Retinal pigment epithelial cell (primary cell): Measurements from ENCODE around the gene DACT3.

Experiments used
- DNase-seq: peaks from one replicate; pipeline ENCODE4 v3.0.0-alpha.2; 2010; ENCODE audit warnings: low read depth
- H3K4me3 ChIP-seq: 2 replicates; pipeline ENCODE4 v1.5.1; 2011; ENCODE audit warnings: mild to moderate bottlenecking, low read length, control low read depth, moderate library complexity
- CTCF ChIP-seq: conservative IDR thresholded peaks from 2 replicates; pipeline ENCODE4 v1.5.1; 2011; ENCODE audit warnings: low read depth, low read length, control low read depth, inconsistent platforms

The DACT3 gene

GRCh38 chr19:46661020-46661731, at the start of gene DACT3:
Gene DACT3, minus strand, starts transcription at chr19:46661182. Its CDS starts 118 bp downstream, at chr19:46661064.
- no peak for TF ChIP-seq CTCF
- peak within 1 kb of the TSS; percentile 50 for H3K4me3 ChIP-seq
- DNase-seq: peak; percentile 97

- DNase-seq: no peak
- H3K4me3 ChIP-seq: no peak overlapping the region
- no peak for TF ChIP-seq CTCF
Observed at GRCh38 chr19:46710687-46711086, 49.7 kb upstream of the DACT3 start.

GRCh38 chr19:46704379-46705076, 43.5 kb upstream of the DACT3 start:
- peak; percentile 93 for TF ChIP-seq CTCF
- no peak for DNase-seq
- no peak overlapping the region for H3K4me3 ChIP-seq

GRCh38 chr19:46700704-46701103, 39.7 kb upstream of the DACT3 start:
- no peak for DNase-seq
- no peak for TF ChIP-seq CTCF
- no peak overlapping the region for H3K4me3 ChIP-seq

GRCh38 chr19:46698395-46699321, 37.7 kb upstream of the DACT3 start:
- TF ChIP-seq CTCF: no peak
- H3K4me3 ChIP-seq: no peak overlapping the region
- DNase-seq: no peak

- H3K4me3 ChIP-seq: peak overlapping the region; percentile 26
- no peak for TF ChIP-seq CTCF
- DNase-seq: peak; percentile 51
Observed at GRCh38 chr19:46697204-46697960, 36.4 kb upstream of the DACT3 start.
